Measurements from ENCODE around the gene NR5A2. TPM values are rescaled to one million over a fixed set of nuclear protein-coding genes. Genes with fewer than 3 reads are reported as not detected.

NR5A2 gene
- total RNA-seq, 1 experiment from 2014 or later, result 0.14 TPM

DNA sequence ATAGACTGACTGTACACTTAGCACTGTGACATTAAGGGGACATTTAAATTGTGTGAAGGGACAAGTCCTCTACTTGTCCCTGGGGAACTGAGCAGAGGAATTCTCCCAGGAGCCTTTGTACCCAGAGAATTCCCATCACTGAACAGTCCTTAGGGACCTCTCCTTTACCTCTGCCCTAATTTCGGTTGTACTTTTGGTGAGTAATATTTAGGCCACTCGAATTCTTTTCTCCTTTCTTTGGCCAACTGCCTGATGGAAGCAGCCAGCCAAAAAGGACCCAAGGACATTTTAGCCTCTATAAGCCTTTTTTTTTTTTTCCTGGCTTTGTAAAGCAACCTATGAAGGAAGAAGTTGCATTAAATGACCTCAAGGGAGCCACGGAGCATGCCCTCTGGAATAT, 71.5 kb downstream of the NR5A2 start:
- peak; percentile 15 for DNase-seq (ENCODE audit: low read depth)
- in situ Hi-C loops (cut with HindIII; ENCODE audit: low pct_unique_long_range_greater_than_20kb, low sequenced_read_pairs), result no loop called here

GRCh38 chr1:200103966-200104583, 76.6 kb downstream of the NR5A2 start:
- no peak for DNase-seq (ENCODE audit: low read depth)
- in situ Hi-C loops (cut with HindIII; ENCODE audit: low pct_unique_long_range_greater_than_20kb, low sequenced_read_pairs), result no loop called here

DNA sequence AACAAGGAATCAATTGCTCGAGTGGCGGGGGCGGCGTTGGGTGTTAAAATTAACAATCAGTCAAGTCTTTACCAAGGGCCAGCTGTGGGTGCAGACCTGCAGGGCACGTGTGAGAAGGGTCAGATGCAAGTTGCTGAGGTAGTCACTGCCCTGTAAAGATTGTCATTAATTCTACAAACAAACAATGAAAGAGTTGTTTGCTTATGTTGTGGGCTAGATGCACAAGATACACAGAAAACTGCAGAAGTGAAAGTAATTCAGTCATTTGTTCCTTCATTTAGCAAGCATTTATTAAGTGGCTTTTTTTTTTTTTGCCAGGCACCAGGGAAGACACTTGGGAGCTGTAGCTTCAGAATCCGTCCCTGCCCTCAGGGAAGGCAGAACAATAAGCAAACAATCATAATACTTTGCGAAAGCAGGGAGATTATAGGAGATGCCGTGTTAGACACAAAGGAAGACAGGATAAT, 79.5 kb downstream of the NR5A2 start:
- in situ Hi-C loops (cut with HindIII; ENCODE audit: low pct_unique_long_range_greater_than_20kb, low sequenced_read_pairs), result no loop called here
- DNase-seq (ENCODE audit: low read depth), result no peak

DNA sequence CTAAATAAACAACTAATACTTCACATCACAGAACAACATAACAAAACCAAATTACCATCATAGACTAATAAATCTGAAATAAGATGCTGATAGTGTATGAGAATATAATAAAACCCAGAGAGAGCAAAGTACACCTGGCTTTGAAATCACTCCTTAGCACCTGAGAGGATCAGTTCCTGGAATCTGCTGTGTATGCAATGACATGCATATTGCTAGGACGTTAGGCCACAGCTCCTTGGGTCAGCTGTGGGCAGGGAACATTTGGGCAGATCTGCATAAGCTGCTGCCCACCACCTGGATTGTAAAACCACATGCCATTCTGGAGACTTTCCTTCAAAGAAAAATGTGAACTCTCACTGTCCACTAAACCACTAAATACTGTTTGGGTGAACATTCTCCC, 81.1 kb downstream of the NR5A2 start:
- in situ Hi-C loops (cut with HindIII; ENCODE audit: low pct_unique_long_range_greater_than_20kb, low sequenced_read_pairs), result no loop called here

GRCh38 chr1:200112290-200112689, 84.8 kb downstream of the NR5A2 start:
- in situ Hi-C loops (cut with HindIII; ENCODE audit: low pct_unique_long_range_greater_than_20kb, low sequenced_read_pairs), result no loop called here
- DNase-seq (ENCODE audit: low read depth), result no peak

More for the DNA sequence above, 81.1 kb downstream of the NR5A2 start:
- no peak for DNase-seq (ENCODE audit: low read depth)

DNA sequence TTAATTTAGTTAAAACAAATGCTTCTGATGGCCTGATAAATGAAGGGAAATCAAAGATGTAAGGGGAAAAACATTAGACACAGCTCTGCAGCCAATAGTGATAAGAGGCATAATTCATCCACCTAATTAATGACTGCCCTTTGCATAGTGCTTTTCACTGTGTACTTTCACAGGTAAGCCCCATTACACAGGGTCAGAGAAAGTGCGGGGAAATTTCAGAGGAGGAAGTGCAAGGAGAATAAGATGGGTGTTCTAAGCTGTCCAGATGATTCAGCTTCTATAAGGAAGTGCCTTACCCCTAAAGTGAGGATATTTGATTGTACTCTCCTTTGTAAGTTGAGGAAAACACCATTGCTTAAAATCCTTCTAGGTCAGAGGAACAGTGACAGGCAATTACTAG, 88.0 kb downstream of the NR5A2 start:
- DNase-seq (ENCODE audit: low read depth), result no peak
- in situ Hi-C loops (cut with HindIII; ENCODE audit: low pct_unique_long_range_greater_than_20kb, low sequenced_read_pairs), result no loop called here

DNA sequence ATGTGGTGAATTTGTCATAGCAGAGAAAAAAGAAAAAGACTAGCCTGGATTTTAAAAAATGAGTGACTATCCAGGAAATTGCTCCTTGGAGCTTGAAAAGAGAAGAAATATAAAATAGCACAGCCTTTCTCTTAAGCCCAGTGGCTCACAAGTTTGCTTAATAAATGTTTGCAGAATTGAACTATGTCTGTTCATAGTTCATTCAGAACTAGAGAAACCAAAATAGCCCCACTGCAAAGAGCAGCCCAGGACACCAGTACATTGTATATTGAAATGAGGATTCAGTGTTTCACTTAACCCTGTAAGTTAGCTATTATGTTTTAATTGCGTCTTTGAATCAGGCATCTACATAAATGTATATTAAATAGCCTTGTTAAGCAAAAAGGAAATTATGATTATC, 88.8 kb downstream of the NR5A2 start:
- in situ Hi-C loops (cut with HindIII; ENCODE audit: low pct_unique_long_range_greater_than_20kb, low sequenced_read_pairs), result no loop called here
- no peak for DNase-seq (ENCODE audit: low read depth)

- in situ Hi-C loops (cut with HindIII; ENCODE audit: low pct_unique_long_range_greater_than_20kb, low sequenced_read_pairs), result no loop called here
- no peak for DNase-seq (ENCODE audit: low read depth)
Measured at GRCh38 chr1:200118779-200119505, 91.4 kb downstream of the NR5A2 start.

DNA sequence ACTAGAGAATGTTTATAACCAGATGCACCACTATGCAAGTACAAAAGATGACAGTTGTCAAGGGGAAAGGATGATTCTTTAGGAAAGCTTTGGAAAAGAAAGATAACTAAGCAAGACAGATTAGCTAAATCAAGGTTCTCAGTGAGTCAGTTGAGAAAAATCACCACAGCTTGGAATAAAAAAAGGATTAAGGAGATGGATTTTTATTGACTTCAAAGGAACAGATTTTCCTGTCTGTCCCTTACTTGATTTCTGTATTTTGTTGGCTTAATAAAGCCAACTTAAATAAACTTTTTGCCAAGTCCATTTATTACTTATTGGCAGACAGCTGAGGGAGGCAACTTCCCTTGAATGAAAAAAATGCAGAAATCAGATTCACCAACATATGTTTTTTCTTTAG, 93.9 kb downstream of the NR5A2 start:
- no peak for DNase-seq (ENCODE audit: low read depth)
- in situ Hi-C loops (cut with HindIII; ENCODE audit: low pct_unique_long_range_greater_than_20kb, low sequenced_read_pairs), result no loop called here

GRCh38 chr1:200124309-200124708, 96.8 kb downstream of the NR5A2 start:
- in situ Hi-C loops (cut with HindIII; ENCODE audit: low pct_unique_long_range_greater_than_20kb, low sequenced_read_pairs), result no loop called here
- DNase-seq (ENCODE audit: low read depth), result no peak

GRCh38 chr1:200128081-200128480, 100.6 kb downstream of the NR5A2 start:
- in situ Hi-C loops (cut with HindIII; ENCODE audit: low pct_unique_long_range_greater_than_20kb, low sequenced_read_pairs), result no loop called here
- no peak for DNase-seq (ENCODE audit: low read depth)

GRCh38 chr1:200128944-200129879, 101.7 kb downstream of the NR5A2 start:
- DNase-seq (ENCODE audit: low read depth), result no peak
- in situ Hi-C loops (cut with HindIII; ENCODE audit: low pct_unique_long_range_greater_than_20kb, low sequenced_read_pairs), result no loop called here

GRCh38 chr1:200130552-200130951, 103.0 kb downstream of the NR5A2 start:
- in situ Hi-C loops (cut with HindIII; ENCODE audit: low pct_unique_long_range_greater_than_20kb, low sequenced_read_pairs), result no loop called here
- DNase-seq (ENCODE audit: low read depth), result peak; percentile 29

DNA sequence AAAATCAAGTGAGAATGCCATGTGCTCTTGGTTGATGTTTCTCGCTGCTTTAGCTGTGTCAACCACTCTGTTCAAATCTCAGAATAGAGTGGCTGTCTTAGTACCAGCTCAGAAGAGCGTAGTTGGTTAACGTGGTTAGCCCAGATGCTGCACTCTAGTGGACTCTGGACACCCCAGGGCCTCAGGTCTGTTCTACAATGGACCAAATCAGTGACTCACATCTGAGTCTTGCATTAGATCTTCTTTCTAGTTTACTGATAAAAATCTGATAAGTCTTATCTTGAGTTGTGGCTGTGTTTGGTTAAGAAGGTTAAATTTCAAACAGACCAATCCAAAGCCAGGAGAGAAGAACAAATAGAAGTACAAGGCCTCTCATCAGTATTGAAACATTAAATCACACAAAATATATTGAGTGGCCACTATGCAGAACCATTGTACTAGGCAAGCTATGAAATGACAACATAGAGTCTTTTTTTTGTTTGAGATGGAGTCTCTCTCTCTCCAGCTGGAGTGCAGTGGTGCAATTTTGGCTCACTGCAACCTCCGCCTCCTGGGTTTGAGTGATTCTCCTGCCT, 104.1 kb downstream of the NR5A2 start:
- peak; percentile 49 for DNase-seq (ENCODE audit: low read depth)
- in situ Hi-C loops (cut with HindIII; ENCODE audit: low pct_unique_long_range_greater_than_20kb, low sequenced_read_pairs), result no loop called here

- no peak for DNase-seq (ENCODE audit: low read depth)
- in situ Hi-C loops (cut with HindIII; ENCODE audit: low pct_unique_long_range_greater_than_20kb, low sequenced_read_pairs), result no loop called here
Measured at GRCh38 chr1:200133123-200133522, 105.6 kb downstream of the NR5A2 start.

GRCh38 chr1:200134116-200134515, 106.6 kb downstream of the NR5A2 start:
- no peak for DNase-seq (ENCODE audit: low read depth)
- in situ Hi-C loops (cut with HindIII; ENCODE audit: low pct_unique_long_range_greater_than_20kb, low sequenced_read_pairs), result no loop called here

DNA sequence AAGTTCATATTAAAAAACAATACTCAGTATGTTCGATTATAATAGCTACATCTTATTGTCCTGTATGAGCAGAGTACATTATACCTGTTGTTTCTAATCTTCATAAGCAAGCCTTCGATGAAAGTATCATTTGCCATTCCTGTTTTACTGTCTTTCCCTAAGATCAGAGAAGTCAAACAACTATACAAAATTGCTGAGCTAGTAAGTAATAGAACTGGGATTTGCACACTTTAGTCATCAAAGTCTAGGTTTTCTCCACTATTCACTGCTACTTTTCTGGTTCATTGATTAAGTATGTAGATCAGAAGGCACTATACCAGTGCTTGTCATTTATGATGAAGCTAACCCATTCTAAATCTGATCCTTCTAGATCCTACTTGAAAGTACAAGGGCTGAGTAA, 108.9 kb downstream of the NR5A2 start:
- in situ Hi-C loops (cut with HindIII; ENCODE audit: low pct_unique_long_range_greater_than_20kb, low sequenced_read_pairs), result no loop called here
- no peak for DNase-seq (ENCODE audit: low read depth)

- DNase-seq (ENCODE audit: low read depth), result peak; percentile 27
- in situ Hi-C loops (cut with HindIII; ENCODE audit: low pct_unique_long_range_greater_than_20kb, low sequenced_read_pairs), result no loop called here
Measured at GRCh38 chr1:200139661-200140250, 112.2 kb downstream of the NR5A2 start.
